SK-N-SH (cell line): ENCODE results near the gene LRSAM1. TPM values are rescaled to one million over a fixed set of nuclear protein-coding genes. Genes with fewer than 3 reads are reported as not detected.

Source experiments
- CTCF ChIA-PET: fragments of 300-600, 350-600 bp; formaldehyde crosslinking; extraction: SDS; loops from one replicate; lab custom pipeline; 2021; lab: Yijun Ruan, JAX
- POLR2A ChIA-PET: fragments of 350-600 bp; sonication (Branson Sonifier 250); formaldehyde crosslinking; extraction: SDS; loops from one replicate; lab custom pipeline; 2020; ENCODE audit warnings: antibody characterized with exemption, inconsistent platforms; lab: Yijun Ruan, JAX
- DNase-seq: peaks from one replicate; pipeline ENCODE4 v3.0.0; 2012
- H2AFZ ChIP-seq: fragments of 200-600 bp; sonication (generic); 2 replicates; pipeline ENCODE4 v1.8.1; 2016; ENCODE audit warnings: antibody characterized with exemption, mild to moderate bottlenecking, low read depth
- H3F3A ChIP-seq: fragments of 200-600 bp; sonication (generic); replicated peaks from 2 replicates; pipeline ENCODE3; 2016; ENCODE audit warnings: antibody characterized with exemption, mild to moderate bottlenecking; ENCODE audit not compliant: insufficient read depth
- H3K27ac ChIP-seq, 2 experiments: fragments of 200-500 bp in 1 of 2; fragments of 200-600 bp in 1 of 2; sonication (Bioruptor generic) in 1 of 2; sonication (generic), shearing (Covaris generic) in 1 of 2; 2 replicates each; pipeline versions ENCODE4 v1.5.1 to v1.6.1; 2014 to 2016; ENCODE audit warnings: low read depth in 2 of 2, inconsistent platforms in 1 of 2, low read length in 1 of 2, mild to moderate bottlenecking in 1 of 2, mixed read lengths in 1 of 2
- H3K27me3 ChIP-seq: fragments of 200-600 bp; sonication (generic), shearing (Covaris generic); 2 replicates; pipeline ENCODE4 v1.6.1; 2016; ENCODE audit warnings: mixed run types; ENCODE audit not compliant: insufficient read depth
- H3K36me3 ChIP-seq, 2 experiments: fragments of 200-500 bp in 1 of 2; fragments of 200-600 bp in 1 of 2; sonication (Bioruptor generic) in 1 of 2; sonication (generic) in 1 of 2; replicated peaks in 1 of 2; 2 replicates each; pipeline versions ENCODE3 to v1.5.1; 2014 to 2016; ENCODE audit warnings: low read length in 1 of 2, mild to moderate bottlenecking in 1 of 2; ENCODE audit not compliant: insufficient read depth in 2 of 2, control insufficient read depth in 1 of 2
- H3K4me1 ChIP-seq, 2 experiments: fragments of 200-500 bp in 1 of 2; fragments of 200-600 bp in 1 of 2; sonication (Bioruptor generic) in 1 of 2; sonication (generic), shearing (Covaris generic) in 1 of 2; 2 replicates each; pipeline versions ENCODE4 v1.5.1 to v1.6.1; 2014 to 2016; ENCODE audit warnings: low read depth in 1 of 2, low read length in 1 of 2, mixed run types in 1 of 2; ENCODE audit not compliant: insufficient read depth in 2 of 2, control insufficient read depth in 1 of 2
- H3K4me2 ChIP-seq: fragments of 200-600 bp; sonication (generic), shearing (Covaris generic); 2 replicates; pipeline ENCODE4 v1.6.1; 2017; ENCODE audit warnings: mixed run types
- H3K4me3 ChIP-seq, 2 experiments: fragments of 200-500 bp in 1 of 2; fragments of 200-600 bp in 1 of 2; sonication (Bioruptor generic) in 1 of 2; sonication (generic), shearing (Covaris generic) in 1 of 2; 2 replicates each; pipeline versions ENCODE4 v1.5.1 to v1.8.1; 2014 to 2016; ENCODE audit warnings: low read depth in 2 of 2, inconsistent platforms in 1 of 2, low read length in 1 of 2, mild to moderate bottlenecking in 1 of 2, mixed read lengths in 1 of 2, moderate library complexity in 1 of 2
- H3K79me2 ChIP-seq: fragments of 200-600 bp; sonication (generic); 2 replicates; pipeline ENCODE4 v1.8.1; 2017; ENCODE audit warnings: mild to moderate bottlenecking; ENCODE audit not compliant: insufficient read depth
- H3K9ac ChIP-seq: fragments of 200-600 bp; sonication (generic); 2 replicates; pipeline ENCODE4 v1.6.1; 2017; ENCODE audit warnings: mixed run types
- H3K9me2 ChIP-seq: fragments of 200-600 bp; sonication (generic); 2 replicates; pipeline ENCODE4 v1.6.1; 2017; ENCODE audit warnings: mixed run types
- H3K9me3 ChIP-seq: fragments of 200-600 bp; sonication (generic); 2 replicates; pipeline ENCODE4 v1.6.1; 2017; ENCODE audit warnings: mixed run types, mild to moderate bottlenecking, moderate library complexity
- H4K20me1 ChIP-seq: fragments of 200-600 bp; sonication (generic); 2 replicates; pipeline ENCODE4 v1.6.1; 2017; ENCODE audit warnings: mild to moderate bottlenecking, mixed run types; ENCODE audit not compliant: insufficient read depth
- CHD2 ChIP-seq: fragments of 150-350 bp; IDR thresholded peaks from 2 replicates; pipeline ENCODE4 v1.6.1; 2018; ENCODE audit warnings: low read length; ENCODE audit not compliant: partially characterized antibody
- ELF1 ChIP-seq: IDR thresholded peaks from 2 replicates; pipeline ENCODE4 v1.4.0; 2012
- EZH2phosphoT487 ChIP-seq: fragments of 200-600 bp; sonication (generic); IDR thresholded peaks from 2 replicates; pipeline ENCODE4 v1.6.1; 2017; ENCODE audit warnings: low read depth, mixed run types, mild to moderate bottlenecking, antibody characterized with exemption, moderate library complexity, borderline replicate concordance
- FOXJ3 ChIP-seq: sonication (generic); formaldehyde crosslinking; IDR thresholded peaks from 2 replicates; pipeline ENCODE4 v1.5.1; 2020; ENCODE audit warnings: mild to moderate bottlenecking, missing genetic modification reagents
- JUND ChIP-seq: IDR thresholded peaks from 2 replicates; pipeline ENCODE4 v1.4.0; 2012
- MEF2A ChIP-seq: IDR thresholded peaks from 2 replicates; pipeline ENCODE4 v1.4.0; 2012; ENCODE audit warnings: low read depth, borderline replicate concordance
- MXI1 ChIP-seq: IDR thresholded peaks from 2 replicates; pipeline ENCODE4 v1.6.1; 2012; ENCODE audit warnings: mild to moderate bottlenecking, low read depth, low read length, improper control_type of control experiment
- RXRA ChIP-seq: IDR thresholded peaks from 2 replicates; pipeline ENCODE4 v1.4.0; 2012; ENCODE audit warnings: low read depth, mild to moderate bottlenecking, borderline replicate concordance
- SMC3 ChIP-seq: IDR thresholded peaks from 2 replicates; pipeline ENCODE4 v1.6.1; 2012; ENCODE audit warnings: low read depth, low read length, improper control_type of control experiment
- TCF12 ChIP-seq: IDR thresholded peaks from 2 replicates; pipeline ENCODE4 v1.4.0; 2012
- YY1 ChIP-seq: IDR thresholded peaks from 2 replicates; pipeline ENCODE4 v1.4.0; 2012; ENCODE audit warnings: low read depth, mild to moderate bottlenecking
- WGBS: methylation state at CpG from one replicate; pipeline ENCODE4 v1.1.6; 2017; ENCODE audit warnings: low lambda C conversion rate; 5-methylcytosine and 5-hydroxymethylcytosine counted together
- polyA plus RNA-seq, 3 experiments: library from polyadenylated mRNA; depleted of rRNA; stranded (reverse); fragments of >200 nt; gene quantifications; 2 replicates each; pipeline ENCODE4 v1.2.3, GENCODE V29; 2012
- TF ChIP-seq, protein P1 (sequence below): IDR thresholded peaks from 2 replicates; pipeline ENCODE4; 2012
- TF ChIP-seq, protein P2 (sequence below): IDR thresholded peaks from 2 replicates; pipeline ENCODE4 v1.4.0; 2012; ENCODE audit warnings: low read depth, borderline replicate concordance
- TF ChIP-seq, protein P3 (sequence below): IDR thresholded peaks from 2 replicates; pipeline ENCODE4 v1.4.0; 2012; ENCODE audit warnings: low read depth, borderline replicate concordance

LRSAM1 gene
- polyA plus RNA-seq, 1 of the 3 experiments (the other 2 are of a cell fraction), result 8.0 TPM

DNA sequence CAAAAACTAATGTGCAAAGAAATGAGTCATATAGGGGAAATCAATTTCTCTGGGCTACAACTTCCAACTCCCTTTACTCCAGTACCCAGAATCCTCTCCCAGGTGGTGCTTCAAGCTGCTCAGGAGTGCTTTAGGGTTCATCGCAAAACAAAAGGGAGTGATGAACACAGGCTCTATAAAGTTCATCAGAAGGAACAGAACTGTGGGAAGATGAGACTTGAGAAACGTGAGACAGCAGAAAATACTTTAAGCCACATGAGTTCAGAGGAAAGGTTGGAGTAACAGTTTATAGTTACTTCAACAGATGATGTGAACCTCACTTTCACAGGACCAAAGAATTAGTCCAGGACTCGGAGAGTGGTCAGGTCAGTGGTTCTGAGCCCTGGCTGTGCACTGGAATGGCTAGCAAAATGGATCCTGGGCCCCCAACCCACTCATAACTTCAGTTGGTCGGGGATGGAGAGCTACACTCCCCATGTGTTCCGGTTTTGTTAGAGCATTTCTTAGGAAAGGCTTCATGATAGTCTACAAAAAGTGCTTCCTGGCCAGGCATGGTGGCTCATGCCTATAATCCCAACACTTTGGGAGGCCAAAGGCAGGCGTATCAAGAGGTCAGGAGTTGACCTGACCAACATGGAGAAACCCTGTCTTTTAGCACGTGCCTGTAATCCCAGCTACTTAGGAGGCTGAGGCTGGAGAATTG lies 4.4 kb upstream of the LRSAM1 start:
- Histone ChIP-seq H3K9ac (no peak overlapping the region), H3K4me2 (no peak overlapping the region), H4K20me1 (peaks cover 59% of the 10 kb centered on the region), H2AFZ (no peak overlapping the region), H3F3A (peaks cover 90% of the 10 kb centered on the region), H3K36me3 (peaks cover 58 to 61% of the 10 kb centered on the region in 2 experiments), H3K9me2 (no peaks in the 10 kb centered on the region), H3K27me3 (no peaks in the 10 kb centered on the region), H3K4me3 (no peak overlapping the region), H3K27ac (peak overlapping the region; percentile 8 to 77; a peak in 2 of 4 replicates), H3K9me3 (no peaks in the 10 kb centered on the region), H3K79me2 (peaks cover 48% of the 10 kb centered on the region), H3K4me1 (peaks cover 5 to 29% of the 10 kb centered on the region in 2 experiments)
- ChIA-PET CTCF (interaction anchor here (1.6 kb wide), 1 partner anchor 143 kb away, joined by 5 read pairs; no protein-coding TSS in a partner anchor), POLR2A (interaction anchor here (1.1 kb wide), 1 partner anchor 25 kb away, joined by 5 read pairs; no protein-coding TSS in a partner anchor)
- no peak for TF ChIP-seq SMC3
- TF ChIP-seq JUND, result 0 out of 2 replicates have a peak, but pooled peaks have one; percentile 4
- TF ChIP-seq ELF1, result 0 out of 2 replicates have a peak, but pooled peaks have one; percentile 7
- TF ChIP-seq, protein P1, sequence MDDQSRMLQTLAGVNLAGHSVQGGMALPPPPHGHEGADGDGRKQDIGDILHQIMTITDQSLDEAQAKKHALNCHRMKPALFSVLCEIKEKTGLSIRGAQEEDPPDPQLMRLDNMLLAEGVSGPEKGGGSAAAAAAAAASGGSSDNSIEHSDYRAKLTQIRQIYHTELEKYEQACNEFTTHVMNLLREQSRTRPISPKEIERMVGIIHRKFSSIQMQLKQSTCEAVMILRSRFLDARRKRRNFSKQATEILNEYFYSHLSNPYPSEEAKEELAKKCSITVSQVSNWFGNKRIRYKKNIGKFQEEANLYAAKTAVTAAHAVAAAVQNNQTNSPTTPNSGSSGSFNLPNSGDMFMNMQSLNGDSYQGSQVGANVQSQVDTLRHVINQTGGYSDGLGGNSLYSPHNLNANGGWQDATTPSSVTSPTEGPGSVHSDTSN, result 0 out of 2 replicates have a peak, but pooled peaks have one; percentile 2
- WGBS, result 92% methylated on average over 6 of the region's 7 CpGs
- no peak for DNase-seq

DNA sequence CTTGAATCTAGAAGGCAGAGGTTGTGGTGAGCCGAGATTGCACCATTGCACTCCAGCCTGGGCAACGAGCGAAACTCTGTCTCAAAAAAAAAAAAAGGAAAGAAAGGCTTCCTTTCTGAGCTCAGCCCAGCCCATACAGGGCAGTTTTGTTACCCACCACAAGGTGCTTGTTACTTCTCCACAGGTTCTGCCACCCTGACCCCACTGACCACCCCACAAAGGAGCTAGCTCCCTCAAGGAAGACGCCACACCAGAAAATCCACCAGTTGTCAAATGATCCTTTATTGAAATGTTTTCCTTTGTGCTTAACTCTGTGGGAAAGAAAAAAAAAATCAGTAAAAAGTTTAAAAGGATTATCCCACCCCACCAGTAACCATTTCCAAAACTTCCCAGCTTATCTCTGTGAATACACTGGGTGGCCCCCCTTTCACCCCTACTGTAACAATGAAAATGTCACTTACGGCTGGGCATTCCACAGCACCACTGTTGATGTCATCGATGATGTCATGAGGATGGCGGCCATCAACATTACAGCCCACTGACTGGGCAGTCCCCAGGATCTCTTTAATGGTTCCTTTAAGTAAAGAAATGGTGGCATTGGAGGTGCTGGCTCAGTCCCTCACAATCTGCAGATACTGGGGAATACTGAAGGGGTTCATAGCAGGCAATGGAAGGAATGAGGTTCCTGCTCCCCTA lies 3.7 kb upstream of the LRSAM1 start:
- no peaks in the 10 kb centered on the region for H3K27me3 ChIP-seq
- no peaks in the 10 kb centered on the region for H3K9me2 ChIP-seq
- H3K4me3 ChIP-seq, result peak overlapping the region in 1 of 2 experiments; percentile 92; a peak in 1 of 4 replicates
- peaks cover 55% of the 10 kb centered on the region for H3K79me2 ChIP-seq
- peaks cover 55 to 58% of the 10 kb centered on the region in 2 experiments for H3K36me3 ChIP-seq
- H3K4me2 ChIP-seq, result no peak overlapping the region
- no peak overlapping the region for H3K9ac ChIP-seq
- no peak overlapping the region for H2AFZ ChIP-seq
- POLR2A ChIA-PET, result interaction anchor here (1.1 kb wide), 1 partner anchor 26 kb away, joined by 5 read pairs; no protein-coding TSS in a partner anchor
- no peak for DNase-seq
- H3K9me3 ChIP-seq, result no peaks in the 10 kb centered on the region
- CTCF ChIA-PET, result interaction anchor here (1.6 kb wide), 1 partner anchor 142 kb away, joined by 5 read pairs; no protein-coding TSS in a partner anchor
- peak overlapping the region in 1 of 2 experiments; percentile 77 for H3K27ac ChIP-seq
- peaks cover 5 to 33% of the 10 kb centered on the region in 2 experiments for H3K4me1 ChIP-seq
- TF ChIP-seq EZH2phosphoT487 (no peak), TCF12 (no peak), MXI1 (no peak), CHD2 (no peak), YY1 (no peak), RXRA (no peak), FOXJ3 (CRISPR knock-in tag) (no peak), MEF2A (no peak), JUND (no peak)
- TF ChIP-seq, protein P2, sequence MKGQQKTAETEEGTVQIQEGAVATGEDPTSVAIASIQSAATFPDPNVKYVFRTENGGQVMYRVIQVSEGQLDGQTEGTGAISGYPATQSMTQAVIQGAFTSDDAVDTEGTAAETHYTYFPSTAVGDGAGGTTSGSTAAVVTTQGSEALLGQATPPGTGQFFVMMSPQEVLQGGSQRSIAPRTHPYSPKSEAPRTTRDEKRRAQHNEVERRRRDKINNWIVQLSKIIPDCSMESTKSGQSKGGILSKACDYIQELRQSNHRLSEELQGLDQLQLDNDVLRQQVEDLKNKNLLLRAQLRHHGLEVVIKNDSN, result no peak
- TF ChIP-seq, protein P3, sequence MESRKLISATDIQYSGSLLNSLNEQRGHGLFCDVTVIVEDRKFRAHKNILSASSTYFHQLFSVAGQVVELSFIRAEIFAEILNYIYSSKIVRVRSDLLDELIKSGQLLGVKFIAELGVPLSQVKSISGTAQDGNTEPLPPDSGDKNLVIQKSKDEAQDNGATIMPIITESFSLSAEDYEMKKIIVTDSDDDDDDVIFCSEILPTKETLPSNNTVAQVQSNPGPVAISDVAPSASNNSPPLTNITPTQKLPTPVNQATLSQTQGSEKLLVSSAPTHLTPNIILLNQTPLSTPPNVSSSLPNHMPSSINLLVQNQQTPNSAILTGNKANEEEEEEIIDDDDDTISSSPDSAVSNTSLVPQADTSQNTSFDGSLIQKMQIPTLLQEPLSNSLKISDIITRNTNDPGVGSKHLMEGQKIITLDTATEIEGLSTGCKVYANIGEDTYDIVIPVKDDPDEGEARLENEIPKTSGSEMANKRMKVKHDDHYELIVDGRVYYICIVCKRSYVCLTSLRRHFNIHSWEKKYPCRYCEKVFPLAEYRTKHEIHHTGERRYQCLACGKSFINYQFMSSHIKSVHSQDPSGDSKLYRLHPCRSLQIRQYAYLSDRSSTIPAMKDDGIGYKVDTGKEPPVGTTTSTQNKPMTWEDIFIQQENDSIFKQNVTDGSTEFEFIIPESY, result no peak
- H4K20me1 ChIP-seq, result peaks cover 59% of the 10 kb centered on the region
- peaks cover 86% of the 10 kb centered on the region for H3F3A ChIP-seq
- 82% methylated on average over 7 of the region's 7 CpGs for WGBS
